ENCODE data around the gene PRKG1.

GRCh38 chr10:51097546-51097945, 23.3 kb downstream of the PRKG1 start:
- TF ChIP-seq POLR2AphosphoS5 (IDR thresholded peaks at IDR 0.05; ENCODE audit: low read depth, low read length) (no peak), TAF1 (IDR thresholded peaks at IDR 0.05; ENCODE audit: borderline replicate concordance, low read depth, low read length) (no peak), POLR2A (IDR thresholded peaks at IDR 0.05; ENCODE audit: low read depth, low read length) (no peak)
